GM18517 (cell line): Measurements from ENCODE around the gene ARMC9.
"Not testable (repeated sequence)": the region's sequence is repeated elsewhere in the genome, so short reads cannot be mapped to it uniquely, and the experiment has no call there.

Experiments used
- ATAC-seq: cut with Tn5 transposase; IDR thresholded peaks from one replicate; pipeline ENCODE4 v1.9.1; 2021; ENCODE audit warnings: mild to moderate bottlenecking, moderate library complexity; ENCODE audit not compliant: unreplicated experiment

The ARMC9 gene, protein sequence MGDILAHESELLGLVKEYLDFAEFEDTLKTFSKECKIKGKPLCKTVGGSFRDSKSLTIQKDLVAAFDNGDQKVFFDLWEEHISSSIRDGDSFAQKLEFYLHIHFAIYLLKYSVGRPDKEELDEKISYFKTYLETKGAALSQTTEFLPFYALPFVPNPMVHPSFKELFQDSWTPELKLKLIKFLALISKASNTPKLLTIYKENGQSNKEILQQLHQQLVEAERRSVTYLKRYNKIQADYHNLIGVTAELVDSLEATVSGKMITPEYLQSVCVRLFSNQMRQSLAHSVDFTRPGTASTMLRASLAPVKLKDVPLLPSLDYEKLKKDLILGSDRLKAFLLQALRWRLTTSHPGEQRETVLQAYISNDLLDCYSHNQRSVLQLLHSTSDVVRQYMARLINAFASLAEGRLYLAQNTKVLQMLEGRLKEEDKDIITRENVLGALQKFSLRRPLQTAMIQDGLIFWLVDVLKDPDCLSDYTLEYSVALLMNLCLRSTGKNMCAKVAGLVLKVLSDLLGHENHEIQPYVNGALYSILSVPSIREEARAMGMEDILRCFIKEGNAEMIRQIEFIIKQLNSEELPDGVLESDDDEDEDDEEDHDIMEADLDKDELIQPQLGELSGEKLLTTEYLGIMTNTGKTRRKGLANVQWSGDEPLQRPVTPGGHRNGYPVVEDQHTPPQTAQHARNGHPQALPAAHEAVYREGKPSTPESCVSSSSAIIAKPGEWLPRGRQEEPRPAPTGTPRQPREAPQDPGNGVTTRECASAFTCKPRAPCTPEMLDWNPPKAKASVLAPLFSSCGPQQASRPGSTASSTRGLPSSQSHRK

DNA sequence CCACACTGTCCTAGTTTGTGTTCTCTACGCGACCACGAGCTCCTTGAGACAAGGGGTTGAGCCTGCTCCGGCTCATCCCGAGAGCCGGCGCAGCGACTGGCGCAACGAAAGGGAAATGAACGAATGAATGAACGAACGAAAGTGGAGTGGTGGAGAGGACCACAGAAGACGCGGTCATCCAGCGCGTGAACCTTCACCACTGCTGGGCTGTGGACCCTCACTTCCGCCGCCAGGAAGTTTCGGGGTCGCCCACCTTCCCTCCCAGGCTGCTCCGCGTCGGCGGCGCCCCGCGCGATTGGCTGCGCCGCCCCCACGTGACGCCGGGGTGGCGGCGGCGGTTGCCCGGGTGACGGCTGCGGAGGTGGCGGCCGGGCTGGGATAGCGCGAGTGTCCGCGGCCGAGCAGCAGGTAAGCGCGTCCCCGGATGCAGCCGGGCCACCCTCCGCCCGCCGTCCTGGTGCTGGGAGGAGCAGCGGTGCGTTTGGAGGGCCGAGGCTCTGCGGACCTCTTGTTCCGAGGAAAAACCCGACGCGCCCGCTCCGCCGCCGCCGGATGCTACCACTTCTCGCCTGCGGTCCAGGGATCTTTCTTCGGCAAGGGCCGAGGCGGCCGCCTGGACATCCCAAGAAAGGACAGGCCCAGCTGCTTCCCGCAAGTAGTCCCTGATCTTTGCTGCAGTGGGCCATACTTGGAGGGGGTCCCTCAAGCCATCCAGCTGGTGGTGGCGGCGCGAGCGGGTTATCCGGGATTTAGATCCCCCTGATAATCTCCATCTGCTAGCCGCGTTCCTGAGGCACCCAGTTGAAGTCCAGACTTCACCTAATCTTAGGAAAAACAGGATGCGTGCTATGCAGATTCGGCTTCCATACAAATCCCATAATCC, at the start of gene ARMC9:
ARMC9 (plus strand) TSS at position 341 of the 883 bp plus-strand sequence. CDS start 7,608 bp downstream, outside the sequence.
- ATAC-seq = peak; percentile 92

DNA sequence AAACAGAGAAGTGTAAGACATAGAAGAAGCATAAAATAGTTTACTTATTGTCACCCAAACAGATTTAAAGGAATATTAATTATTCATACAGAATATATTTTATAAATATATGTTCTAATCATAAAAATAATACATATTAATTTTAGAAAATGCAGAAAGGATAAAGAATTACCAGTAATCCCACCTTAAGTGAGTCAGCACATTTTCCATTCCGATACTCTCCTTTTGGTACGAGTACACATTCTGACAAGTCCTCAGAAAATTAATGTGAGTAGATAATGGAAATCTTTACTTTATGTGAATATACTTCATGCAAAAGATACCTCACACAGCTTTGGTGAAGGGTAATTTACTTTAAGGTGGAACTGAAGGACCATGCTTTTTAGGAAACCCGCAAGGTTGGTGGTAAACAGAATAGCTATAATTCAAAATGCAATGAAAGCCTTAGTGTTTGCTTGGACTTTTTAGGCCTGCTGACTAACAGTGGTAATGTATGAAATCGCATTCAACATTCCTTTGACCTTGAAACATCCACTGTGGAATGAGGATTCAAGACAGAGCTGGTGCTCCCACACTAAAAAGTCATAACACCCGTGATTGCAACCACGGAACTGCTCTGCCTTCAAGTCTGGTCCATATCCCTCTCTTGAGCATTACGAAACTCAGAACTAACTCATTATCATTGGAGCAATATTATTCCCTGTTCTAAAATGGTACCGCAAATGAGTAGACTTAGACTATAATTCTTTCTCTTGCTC, 45.5 kb upstream of the ARMC9 start:
- ATAC-seq = no peak

DNA sequence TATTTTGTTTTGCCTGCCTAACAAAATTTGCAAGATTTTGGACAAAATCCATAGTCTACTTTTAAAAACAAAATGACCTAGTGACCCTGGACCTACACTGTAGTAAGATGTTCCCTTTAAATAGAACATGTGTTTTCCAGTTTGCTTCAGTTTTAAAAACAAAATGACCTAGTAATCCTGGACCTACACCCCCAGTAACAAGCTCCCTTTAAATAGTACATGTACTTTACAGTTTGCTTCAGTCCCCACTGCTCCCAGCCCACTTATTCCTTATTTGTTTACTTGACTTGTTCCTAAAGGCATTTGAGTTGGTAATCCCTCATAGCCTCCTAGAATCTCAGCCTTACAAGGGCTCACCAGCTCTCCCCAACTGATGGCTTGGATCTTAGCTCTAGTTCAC, 39.1 kb upstream of the ARMC9 start:
- ATAC-seq = no peak

DNA sequence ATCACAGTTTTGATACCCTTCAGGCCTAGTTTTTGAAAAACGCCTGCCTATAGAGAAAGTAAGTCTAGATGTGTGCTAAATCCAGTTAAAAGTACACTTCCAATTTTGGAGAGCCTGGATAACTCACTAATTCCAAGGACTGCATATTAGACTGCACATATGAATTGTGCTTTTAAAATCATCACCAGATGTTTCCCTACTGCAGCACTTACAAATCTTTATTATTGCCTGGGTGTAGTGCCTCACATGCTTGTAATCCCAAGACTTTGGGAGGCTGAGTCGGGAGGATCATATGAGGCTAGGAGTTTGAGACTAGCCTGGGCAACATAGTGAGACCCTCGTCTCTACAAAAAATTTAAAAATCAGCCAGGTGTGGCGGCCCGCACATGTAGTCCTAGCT, 37.7 kb upstream of the ARMC9 start:
- ATAC-seq = no peak

DNA sequence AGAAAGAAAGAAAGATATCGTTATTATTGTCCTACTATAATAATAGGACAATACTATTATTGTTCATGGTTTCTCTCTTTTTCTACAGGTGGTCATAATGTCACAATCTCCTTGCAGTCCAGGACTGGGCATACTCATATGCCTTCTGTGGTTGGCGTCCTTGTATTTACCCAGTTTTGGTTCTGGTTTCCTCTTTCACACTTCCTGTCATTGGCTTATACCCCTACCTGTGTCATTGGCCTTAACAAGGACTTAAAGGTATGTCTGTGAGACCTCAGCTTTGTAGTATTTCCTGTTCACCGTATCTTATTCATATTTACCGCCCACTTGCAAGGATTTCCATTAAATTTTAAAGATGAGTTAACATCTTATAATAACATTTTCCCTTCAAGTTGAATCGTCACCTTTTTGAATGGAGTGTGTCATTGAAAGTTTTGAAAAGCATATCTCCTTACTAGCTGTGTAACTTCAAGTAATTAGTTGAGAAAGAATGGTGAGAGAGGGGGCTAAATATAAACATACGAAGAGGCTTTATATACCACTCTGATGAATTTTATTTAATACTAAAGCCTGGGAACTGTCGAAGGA, 37.1 kb upstream of the ARMC9 start:
- ATAC-seq = no peak

DNA sequence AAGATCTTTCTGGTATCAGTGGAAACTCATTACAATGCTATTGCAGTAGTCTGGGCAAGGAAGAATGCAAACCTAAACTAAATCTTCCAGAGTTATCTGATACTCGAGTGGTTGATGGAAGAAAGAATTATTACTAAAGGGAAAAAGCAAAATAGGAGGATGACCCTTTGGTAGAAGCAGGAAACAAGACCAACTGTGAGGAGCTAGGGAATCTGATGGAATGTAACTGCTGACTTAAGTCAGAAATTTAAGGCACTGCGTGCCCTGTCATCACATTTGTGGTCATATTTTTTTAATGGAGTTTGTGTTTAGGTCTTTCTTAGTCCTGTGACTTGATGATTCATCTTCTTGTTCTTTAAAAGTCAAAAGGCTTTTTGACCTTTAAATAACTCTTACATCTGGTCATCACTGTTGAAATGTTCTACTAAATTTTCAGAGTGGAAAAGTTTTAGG, 36.5 kb upstream of the ARMC9 start:
- ATAC-seq = no peak

DNA sequence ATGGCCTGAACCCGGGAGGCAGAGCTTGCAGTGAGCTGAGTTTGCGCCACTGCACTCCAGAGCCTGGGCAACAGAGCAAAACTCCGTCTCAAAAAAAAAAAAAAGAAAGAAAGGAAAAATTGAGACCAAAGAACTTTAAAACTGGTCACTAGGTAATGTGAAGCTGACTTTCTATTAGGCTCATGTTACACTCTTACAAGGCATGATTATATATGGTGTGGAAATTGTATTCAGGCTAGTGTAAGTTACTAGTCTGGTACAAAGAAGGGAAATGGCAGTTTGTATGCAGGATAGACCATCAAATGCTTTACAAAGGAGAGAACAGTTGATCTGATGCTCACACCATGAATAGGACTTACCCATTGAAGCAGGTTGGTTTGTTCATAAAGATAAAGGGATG, 35.4 kb upstream of the ARMC9 start:
- no peak for ATAC-seq

DNA sequence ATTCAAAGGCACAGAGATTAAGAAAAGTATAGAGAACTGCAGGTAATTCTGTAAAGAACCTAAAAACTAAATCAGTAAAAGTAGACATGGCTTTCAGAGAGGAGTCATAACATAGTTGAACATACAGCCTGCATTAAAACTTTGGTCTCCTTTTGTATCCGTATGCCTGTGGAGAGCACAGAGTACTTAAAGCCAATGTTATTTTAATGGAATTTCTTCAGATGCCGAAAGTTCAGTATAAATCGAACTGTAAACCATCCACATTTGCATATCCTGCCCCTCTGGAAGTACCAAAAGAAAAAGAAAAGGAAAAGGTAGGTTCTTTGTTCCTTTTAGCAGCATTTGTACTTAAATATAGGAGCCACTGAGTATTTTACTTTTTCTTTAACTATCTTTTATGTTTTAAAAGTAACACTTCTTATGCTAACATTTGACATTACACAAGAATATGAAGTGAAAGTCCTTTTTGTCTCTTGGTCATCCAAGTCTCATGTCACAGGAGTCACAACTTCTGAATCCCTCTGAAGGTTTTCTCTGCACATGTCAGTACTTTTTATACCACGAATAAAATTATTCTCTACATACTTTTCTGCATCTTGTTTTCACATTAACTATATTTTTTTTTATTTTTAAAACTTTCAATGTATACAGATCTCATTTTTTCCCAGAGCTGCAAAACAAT, 34.9 kb upstream of the ARMC9 start:
- ATAC-seq = no peak

DNA sequence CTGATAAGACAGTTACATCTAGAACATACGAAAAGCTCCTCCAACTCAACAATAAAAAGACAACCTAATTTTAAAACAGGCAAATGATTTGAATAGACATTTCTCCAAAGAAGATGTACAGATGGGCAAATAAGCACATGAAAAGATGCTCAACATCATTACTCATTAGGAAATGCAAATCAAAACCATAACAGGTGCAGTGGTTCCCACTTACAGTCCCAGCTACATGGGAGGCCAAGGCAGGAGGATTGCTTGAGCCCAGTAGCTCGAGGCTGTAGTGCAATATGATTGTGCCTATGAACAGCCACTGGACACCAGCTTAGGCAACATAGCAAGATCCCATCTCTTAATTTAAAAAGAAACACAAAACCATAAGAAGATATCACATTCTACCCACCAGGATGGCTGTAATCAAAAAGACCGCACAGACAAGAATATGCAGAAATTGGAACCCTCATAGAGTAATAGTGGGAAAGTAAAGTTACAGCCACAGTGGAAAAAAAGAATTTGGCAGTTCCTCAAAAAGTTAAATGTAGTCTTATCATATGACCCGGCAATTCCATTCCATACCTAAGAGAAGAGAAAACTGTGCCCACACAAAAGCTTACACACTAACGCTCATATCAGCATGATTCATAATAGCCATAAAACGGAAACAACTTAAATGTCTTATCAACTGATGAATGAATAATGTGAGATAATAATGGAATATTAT, 30.5 kb upstream of the ARMC9 start:
- ATAC-seq = no peak

DNA sequence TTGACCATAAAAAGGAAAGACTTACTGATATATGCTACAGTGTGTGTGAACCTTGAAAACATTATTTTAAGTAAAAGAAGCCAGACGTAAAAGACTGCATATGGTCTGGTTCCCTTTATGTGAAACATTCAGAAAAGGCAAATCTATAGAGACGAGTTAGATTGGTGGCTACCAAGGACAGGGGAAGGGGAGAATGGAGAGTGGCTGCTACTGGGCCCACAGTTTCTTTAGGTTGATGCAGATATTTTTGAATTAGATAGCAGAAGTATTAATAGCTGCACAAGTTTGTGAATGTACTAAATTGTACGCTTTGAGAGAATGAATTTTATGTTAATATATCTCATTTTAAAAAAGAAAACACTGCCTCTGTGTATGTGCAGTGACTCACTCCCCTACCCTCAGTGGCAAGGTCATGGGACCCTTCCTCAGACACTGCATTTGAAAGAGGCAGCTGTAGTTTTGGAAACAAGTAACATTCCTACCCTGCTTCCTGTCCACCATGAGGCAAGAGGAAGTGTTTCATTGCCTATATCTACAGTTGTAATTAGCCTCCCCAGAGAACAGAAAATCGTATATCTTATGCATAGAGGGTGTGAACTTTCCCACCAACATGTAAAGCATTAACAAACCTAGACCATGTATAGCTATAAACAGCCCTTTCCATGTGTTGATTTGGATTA, 29.8 kb upstream of the ARMC9 start:
- ATAC-seq = no peak

DNA sequence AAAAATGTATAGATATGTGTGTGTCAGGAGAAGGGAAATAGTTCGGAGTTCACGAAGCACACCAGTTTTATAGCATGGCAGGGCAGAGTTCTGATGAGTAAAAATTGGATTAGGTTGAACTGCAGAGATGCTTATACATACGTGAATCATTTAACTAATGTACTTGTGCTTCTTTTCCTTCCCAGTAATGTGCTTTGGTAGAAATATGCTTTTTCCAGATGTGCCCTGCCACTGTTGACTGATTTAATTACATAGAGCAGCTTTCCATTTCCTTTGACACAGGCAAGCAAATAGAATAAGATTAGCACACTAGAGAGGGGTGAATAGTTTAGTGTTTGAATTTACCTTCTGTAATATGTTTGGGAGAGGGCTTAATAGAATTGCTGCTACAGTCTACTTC, 28.9 kb upstream of the ARMC9 start:
- no peak for ATAC-seq

DNA sequence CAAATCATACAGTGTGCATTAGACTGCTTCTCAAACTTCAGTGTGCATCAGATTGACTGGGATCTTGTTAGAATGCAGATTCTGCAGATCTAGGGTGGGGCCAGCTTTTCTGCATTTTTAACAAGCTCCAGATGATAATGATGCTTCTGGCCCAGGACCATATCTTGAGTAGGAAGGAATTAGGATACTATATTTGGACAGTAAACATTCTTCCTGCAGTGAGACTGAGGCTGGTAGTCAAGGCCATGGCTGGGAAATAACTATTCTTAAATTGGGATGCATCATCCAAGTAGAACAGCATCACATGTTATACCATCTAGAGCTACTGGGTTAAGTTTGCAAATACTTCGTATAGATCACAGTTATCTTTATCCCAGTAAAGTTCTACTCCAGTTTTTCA, 28.4 kb upstream of the ARMC9 start:
- ATAC-seq = no peak

DNA sequence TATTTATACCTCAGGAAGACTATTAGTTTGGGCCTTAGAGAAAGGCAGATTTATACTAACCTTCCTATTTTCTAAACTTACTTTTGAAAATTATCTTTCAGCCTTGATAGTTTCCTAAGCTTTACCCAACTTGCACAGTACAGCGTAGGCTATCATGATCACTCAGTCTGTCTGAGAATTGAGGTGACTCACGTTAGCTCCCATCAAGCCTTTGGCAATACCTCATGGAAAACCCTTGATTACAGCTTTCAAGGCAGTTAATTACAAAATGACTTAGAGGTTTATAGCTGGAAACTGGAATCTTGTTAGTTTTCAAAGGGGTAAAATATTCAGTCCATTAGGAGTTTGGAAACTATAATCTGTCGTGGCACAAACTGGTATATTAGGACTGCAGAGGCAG, 26.4 kb upstream of the ARMC9 start:
- ATAC-seq = no peak

DNA sequence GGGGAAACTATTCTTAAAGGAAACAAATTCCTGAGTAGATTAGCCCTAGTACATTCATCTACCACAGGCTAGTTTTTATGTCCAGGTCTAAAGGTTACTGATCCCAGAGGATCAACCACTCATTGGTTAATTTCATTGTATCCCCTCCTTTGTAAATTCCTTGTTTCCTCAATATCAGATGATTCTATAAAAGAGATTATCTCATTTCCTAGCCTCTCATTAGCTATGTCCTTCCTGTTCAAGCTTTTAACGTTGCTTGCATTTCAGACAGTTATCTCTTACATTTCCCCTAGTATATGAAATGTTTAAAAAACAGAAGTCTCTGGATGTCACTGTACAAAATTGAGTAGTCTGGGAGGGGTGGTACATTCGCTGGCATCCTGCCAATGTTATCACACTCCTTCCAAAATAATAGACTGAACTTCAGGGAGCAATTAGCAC, 24.2 kb upstream of the ARMC9 start:
- ATAC-seq = no peak

DNA sequence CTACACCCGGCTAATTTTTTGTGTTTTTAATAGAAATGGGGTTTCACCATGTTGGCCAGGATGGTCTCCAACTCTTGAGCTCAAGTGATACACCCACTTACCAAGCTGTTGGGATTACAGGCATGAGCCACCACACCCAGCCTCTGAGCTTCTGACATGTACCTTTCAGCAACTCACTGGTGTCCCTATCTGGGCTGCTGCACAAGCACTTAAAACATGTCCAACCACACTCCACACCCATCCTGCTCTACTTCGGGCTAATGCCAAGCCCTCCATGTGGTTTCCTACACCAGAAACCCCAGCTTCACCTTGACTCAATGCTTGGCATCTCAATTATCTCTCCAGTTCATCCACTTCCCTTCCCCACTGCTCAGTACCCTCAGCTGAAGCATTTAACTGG, 22.4 kb upstream of the ARMC9 start:
- ATAC-seq = no peak

DNA sequence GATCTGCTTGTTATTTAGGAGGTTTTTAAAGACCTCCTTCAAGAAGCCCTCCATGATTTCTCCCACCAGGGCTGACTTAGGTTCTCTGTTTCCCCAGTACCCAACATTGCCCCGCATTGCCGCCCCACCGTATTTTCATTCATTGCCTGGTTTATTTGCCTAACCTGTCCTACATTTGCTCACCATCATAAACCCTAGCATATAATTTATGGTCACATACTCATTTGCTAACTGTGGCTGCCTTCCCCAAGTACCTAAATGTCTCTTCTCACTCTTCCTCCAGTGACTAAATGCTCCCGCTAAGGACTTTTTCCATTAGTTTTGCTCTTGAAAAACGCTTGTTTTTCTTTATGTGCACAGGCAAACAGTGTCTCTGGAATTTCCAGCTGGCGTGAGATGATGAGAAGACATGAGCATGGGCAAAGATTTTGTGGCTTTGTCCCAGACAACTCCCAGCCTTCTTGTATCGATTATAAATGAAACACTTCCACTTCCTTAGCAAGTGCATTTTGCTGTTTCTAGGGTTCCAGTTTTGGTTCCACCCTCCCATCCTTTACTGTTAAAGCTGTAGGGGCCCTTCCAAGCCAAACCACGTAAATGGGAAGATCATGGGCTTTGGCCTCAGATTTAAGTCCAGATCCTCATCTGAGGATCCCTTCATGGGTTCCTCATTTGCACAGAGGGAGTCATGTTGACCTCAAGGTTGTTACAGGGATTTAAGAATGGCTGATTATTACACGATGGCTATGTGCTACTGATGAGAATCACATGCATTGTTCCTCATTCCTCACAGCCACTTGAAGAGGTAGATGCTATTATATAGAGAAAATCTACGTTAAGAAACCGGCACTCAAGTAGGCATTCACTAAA, 21.0 kb upstream of the ARMC9 start:
- no peak for ATAC-seq

DNA sequence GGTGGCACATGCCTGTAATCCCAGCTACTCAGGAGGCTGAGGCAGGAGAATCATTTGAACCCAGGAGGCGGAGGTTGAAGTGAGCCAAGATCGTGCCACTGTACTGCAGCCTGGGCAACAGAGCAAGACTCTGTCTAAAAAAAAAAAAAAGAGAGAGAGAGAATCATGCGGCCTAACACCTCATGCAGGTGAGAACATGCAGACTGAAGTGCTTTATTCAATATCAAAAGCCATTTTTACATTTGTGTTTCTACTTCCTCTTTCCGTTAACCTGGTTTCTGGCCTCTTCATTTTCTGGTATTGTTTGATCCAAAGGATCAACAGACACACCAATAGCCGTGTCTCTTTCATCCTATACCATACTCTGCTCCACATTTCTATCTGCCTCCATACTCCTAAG, 19.6 kb upstream of the ARMC9 start:
- ATAC-seq = not testable (repeated sequence)
